Heart left ventricle (tissue), 13 donors: ENCODE data around the gene ZFPM1.

Experiments
- CTCF ChIP-seq, 12 donors: fragments of 200-600 bp; sonication (generic) in 4 of 12; IDR thresholded peaks; one replicate each; pipeline versions ENCODE4 v1.5.0 to v1.8.0; 2018 to 2022; ENCODE audit warnings: antibody characterized with exemption in 12 of 12, mild to moderate bottlenecking in 5 of 12
- POLR2A ChIP-seq, 2 donors: fragments of 450-650 bp; IDR thresholded peaks; one replicate each; pipeline ENCODE4 v1.6.1; 2017; ENCODE audit warnings: antibody characterized with exemption in 2 of 2, mild to moderate bottlenecking in 2 of 2, moderate library complexity in 2 of 2
- donor health status: ischemic (EF 13 %, LVEDD 7.1; RV severe dilation, severe dysfunction).
- donor health status: DM: no; HTN: yes; CAD: no.
- donor health status: DM: no; HTN: no; CAD: no.
- donor health status: ischemic (EF 25% LVEDD 6.9; RV normal size, moderate dysfunction).
- donor health status: ischemic (EF 25% LVEDD 5.7; RV mildly dilated, moderate dysfunction).
- donor health status: ischemic (EF 35%, LVEDD 5.7; RV mildly dilated, moderate dysfunction).
- donor health status: nonischemic (EF 11% LVEDD 7.7; RV severe dilation, severe dysfunction).
- donor health status: DM: yes; HTN: yes; CAD: no.
- donor health status: PGD.
- donor health status: ischemic (EF 29% LVEDD 5.4; RV normal size, mild dysfunction).
- donor health status: nonischemic (EF 23%, LVEDD 6.1; RV moderate dilation, normal function).

DNA sequence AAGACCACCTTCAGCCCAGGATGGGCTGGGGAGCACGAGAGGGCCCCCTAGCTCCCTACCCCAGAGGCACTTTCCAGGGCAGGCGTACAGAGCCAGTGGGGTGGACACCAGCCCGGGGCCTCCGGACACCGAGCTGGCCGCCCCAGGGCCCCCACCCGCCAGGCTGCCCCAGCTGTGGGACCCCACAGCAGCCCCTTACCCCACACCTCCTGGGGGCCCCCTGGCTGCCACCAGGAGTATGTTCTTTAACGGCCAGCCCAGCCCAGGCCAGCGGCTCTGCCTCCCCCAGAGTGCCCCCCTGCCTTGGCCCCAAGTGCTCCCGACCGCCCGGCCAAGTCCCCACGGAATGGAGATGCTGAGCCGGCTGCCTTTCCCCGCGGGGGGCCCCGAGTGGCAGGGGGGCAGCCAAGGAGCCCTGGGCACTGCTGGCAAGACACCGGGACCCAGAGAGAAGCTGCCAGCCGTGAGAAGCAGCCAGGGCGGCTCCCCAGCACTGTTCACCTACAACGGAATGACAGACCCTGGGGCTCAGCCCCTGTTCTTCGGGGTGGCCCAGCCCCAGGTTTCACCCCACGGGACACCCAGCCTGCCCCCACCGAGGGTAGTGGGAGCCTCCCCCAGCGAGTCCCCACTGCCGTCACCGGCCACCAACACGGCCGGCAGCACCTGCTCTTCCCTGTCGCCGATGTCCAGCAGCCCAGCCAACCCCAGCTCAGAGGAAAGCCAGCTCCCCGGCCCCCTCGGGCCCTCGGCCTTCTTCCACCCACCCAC is 24.3 kb upstream of the ZFPM1 start:
- TF ChIP-seq CTCF (IDR thresholded peaks at IDR 0.05) (no peak), POLR2A (IDR thresholded peaks at IDR 0.05) (no peak)
